BLaER1 (cell line): ENCODE measurements around the gene ACADSB.

Source experiments
- H3K27ac ChIP-seq: shearing (Covaris generic); formaldehyde crosslinking; 2 replicates; pipeline ENCODE4 v1.8.1; 2022
- H3K27me3 ChIP-seq: shearing (Covaris generic); formaldehyde crosslinking; 2 replicates; pipeline ENCODE4 v1.8.1; 2022
- H3K36me3 ChIP-seq: shearing (Covaris generic); formaldehyde crosslinking; 2 replicates; pipeline ENCODE4 v1.8.1; 2022
- H3K4me1 ChIP-seq: shearing (Covaris generic); formaldehyde crosslinking; 2 replicates; pipeline ENCODE4 v1.8.1; 2022
- H3K4me2 ChIP-seq: shearing (Covaris generic); formaldehyde crosslinking; 2 replicates; pipeline ENCODE4 v1.8.1; 2022
- H3K4me3 ChIP-seq: shearing (Covaris generic); formaldehyde crosslinking; 2 replicates; pipeline ENCODE4 v1.8.1; 2022
- H3K9ac ChIP-seq: shearing (Covaris generic); formaldehyde crosslinking; 2 replicates; pipeline ENCODE4 v1.8.1; 2022
- H3K9me3 ChIP-seq: shearing (Covaris generic); formaldehyde crosslinking; 2 replicates; pipeline ENCODE4 v1.8.1; 2022
- H4K20me1 ChIP-seq: shearing (Covaris generic); formaldehyde crosslinking; 2 replicates; pipeline ENCODE4 v1.8.1; 2022
- Cebpa-rat ChIP-seq: shearing (Covaris generic); IDR thresholded peaks from 2 replicates; pipeline ENCODE4 v1.8.1; 2022

ACADSB gene

DNA sequence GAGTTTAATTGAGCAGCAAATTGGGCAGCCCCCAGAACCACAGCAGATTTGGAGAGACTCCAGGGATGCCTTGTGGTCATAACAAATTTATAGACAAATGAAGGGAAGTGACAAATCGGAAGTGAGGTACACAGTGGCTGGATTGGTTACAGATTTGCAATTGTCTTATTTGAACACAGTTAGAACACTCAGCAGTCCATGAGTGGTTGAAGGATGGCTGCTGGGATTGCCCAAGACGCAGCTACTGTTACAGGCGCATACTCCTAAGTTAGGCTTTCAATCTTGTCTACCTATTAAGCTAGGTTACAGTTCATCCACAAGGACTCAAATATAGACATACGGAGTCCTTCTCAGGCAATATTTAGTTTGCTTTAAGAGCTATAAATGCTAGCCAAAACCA, 7.4 kb downstream of the ACADSB start:
- H3K4me1 ChIP-seq: no peaks in the 10 kb centered on the region
- peaks cover 32% of the 10 kb centered on the region for H3K36me3 ChIP-seq
- no peak overlapping the region for H3K27ac ChIP-seq
- no peak overlapping the region for H3K9ac ChIP-seq
- no peaks in the 10 kb centered on the region; the same call in 1 of the 2 replicates for H4K20me1 ChIP-seq
- no peaks in the 10 kb centered on the region for H3K27me3 ChIP-seq
- TF ChIP-seq Cebpa-rat: no peak
- H3K9me3 ChIP-seq: peaks cover 22% of the 10 kb centered on the region; the same call in 1 of the 2 replicates
- H3K4me3 ChIP-seq: no peak overlapping the region
- H3K4me2 ChIP-seq: no peak overlapping the region

- Histone ChIP-seq H3K9ac (no peak overlapping the region), H3K4me1 (no peaks in the 10 kb centered on the region), H3K27ac (no peak overlapping the region), H3K9me3 (peaks cover 13% of the 10 kb centered on the region; the same call in 1 of the 2 replicates), H4K20me1 (no peaks in the 10 kb centered on the region; the same call in 1 of the 2 replicates), H3K4me3 (no peak overlapping the region), H3K36me3 (peaks cover 18% of the 10 kb centered on the region), H3K4me2 (no peak overlapping the region), H3K27me3 (no peaks in the 10 kb centered on the region)
- no peak for TF ChIP-seq Cebpa-rat
Measured at GRCh38 chr10:123017421-123018165, 8.8 kb downstream of the ACADSB start.

DNA sequence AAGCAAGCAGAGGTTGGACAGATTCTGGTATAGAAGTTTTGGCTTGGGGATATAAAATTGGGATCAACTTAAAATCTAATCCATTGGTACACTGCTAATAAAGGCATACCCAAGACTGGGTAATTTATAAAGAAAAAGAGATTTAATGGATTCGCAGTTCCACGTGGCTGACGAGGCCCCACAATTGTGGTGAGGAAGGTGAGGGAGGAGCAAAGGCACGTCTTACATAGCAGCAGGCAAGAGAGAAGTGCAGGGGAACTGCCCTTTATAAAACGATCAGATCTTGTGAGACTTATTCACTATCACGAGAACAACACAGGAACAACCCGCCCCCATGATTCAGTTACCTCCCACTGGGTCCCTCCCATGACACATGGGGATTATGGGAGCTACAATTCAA, 9.7 kb downstream of the ACADSB start:
- Histone ChIP-seq H3K27me3 (no peaks in the 10 kb centered on the region), H3K4me1 (no peaks in the 10 kb centered on the region), H3K4me2 (no peak overlapping the region), H3K36me3 (peaks cover 9% of the 10 kb centered on the region), H4K20me1 (no peaks in the 10 kb centered on the region; the same call in 1 of the 2 replicates), H3K9me3 (peaks cover 3% of the 10 kb centered on the region; the same call in 1 of the 2 replicates), H3K4me3 (no peak overlapping the region), H3K9ac (no peak overlapping the region), H3K27ac (no peak overlapping the region)
- TF ChIP-seq Cebpa-rat: no peak

DNA sequence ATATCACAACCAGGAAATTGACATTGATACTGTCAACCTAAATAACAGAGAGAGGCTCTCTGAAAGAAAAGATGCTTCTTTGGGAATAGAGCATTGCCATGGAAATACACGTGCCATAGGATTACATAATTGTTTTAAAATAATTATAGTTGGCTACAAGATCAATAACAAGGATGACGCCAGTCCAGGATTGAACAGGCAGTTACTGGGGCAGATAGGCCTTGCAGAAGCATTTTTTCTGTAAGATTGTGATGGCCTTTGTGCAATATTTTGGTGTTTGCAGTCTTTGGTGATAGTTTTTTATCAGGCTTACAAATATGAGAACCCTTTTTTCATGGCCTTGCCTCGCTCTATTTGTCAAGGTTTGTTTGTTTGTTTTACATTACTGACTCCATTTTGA, 10.5 kb downstream of the ACADSB start:
- H3K9me3 ChIP-seq: no peaks in the 10 kb centered on the region
- no peak overlapping the region for H3K9ac ChIP-seq
- H4K20me1 ChIP-seq: no peaks in the 10 kb centered on the region; the same call in 1 of the 2 replicates
- no peak overlapping the region for H3K4me3 ChIP-seq
- no peaks in the 10 kb centered on the region for H3K27me3 ChIP-seq
- H3K27ac ChIP-seq: no peak overlapping the region
- no peaks in the 10 kb centered on the region for H3K4me1 ChIP-seq
- peaks cover 3% of the 10 kb centered on the region; the same call in 1 of the 2 replicates for H3K36me3 ChIP-seq
- TF ChIP-seq Cebpa-rat: no peak
- H3K4me2 ChIP-seq: no peak overlapping the region

DNA sequence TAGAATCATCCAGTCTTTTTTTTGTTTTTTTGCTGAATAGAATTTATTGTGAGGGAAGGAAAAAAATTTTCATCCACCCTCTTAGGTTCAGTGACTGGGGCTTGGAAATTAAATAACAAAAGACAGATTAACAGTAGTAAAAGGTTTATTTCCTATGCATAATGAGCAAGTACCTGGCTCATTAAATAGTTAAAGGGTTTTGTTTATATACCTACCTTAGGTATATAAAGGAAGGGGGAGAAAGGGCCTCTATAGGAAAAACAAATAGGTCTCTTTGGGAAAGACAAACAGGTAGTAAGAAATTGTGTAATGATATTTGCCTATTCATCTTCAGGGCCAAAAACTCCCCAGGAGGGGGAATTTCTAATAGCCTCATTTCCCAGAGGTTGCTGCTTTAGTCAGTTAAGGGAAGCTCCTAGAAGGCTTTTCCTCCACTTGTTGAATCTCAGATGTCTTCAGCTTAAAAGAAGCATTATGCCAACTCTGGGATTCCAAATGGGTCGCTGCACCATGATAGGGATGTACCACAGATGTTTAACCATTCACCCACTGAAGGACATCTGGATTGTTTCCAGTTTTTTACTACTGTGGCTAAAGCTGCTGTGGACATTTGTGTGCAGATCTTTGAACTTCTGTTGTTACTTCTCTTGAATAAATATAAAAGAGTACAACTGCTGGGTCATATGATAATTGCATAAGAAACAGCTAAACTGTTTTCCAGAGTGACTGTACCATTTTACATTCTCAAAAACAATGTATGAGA, 11.3 kb downstream of the ACADSB start:
- no peak overlapping the region for H3K27ac ChIP-seq
- H3K9me3 ChIP-seq: no peaks in the 10 kb centered on the region
- TF ChIP-seq Cebpa-rat: no peak

DNA sequence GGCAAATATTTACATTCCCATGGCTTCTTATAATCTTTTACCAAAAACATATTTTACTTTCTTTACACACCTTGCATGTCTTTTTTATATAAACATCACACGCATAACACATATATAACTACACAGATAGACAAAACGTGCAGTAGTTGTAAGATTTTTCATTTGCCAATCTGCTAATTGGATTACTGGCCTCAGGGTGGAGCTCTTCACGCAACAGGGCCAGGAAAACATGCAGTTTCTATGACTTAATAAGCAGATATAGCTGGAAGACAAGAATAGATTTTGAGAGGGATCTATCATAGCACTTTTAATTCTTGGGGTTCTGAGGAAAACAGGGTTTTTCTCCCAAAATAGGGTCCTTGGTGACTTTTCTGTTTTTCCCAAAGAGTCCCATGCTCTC, 12.7 kb downstream of the ACADSB start:
- Histone ChIP-seq H3K4me3 (no peak overlapping the region), H3K4me1 (peaks cover 7% of the 10 kb centered on the region; the same call in 1 of the 2 replicates), H3K27me3 (no peaks in the 10 kb centered on the region), H3K9me3 (no peaks in the 10 kb centered on the region), H3K36me3 (no peaks in the 10 kb centered on the region), H4K20me1 (no peaks in the 10 kb centered on the region), H3K27ac (no peak overlapping the region), H3K9ac (no peak overlapping the region), H3K4me2 (no peak overlapping the region)
- TF ChIP-seq Cebpa-rat: no peak

More for the DNA sequence above, 11.3 kb downstream of the ACADSB start:
- Histone ChIP-seq H3K36me3 (peaks cover under 1% of the 10 kb centered on the region; the same call in 1 of the 2 replicates), H4K20me1 (no peaks in the 10 kb centered on the region; the same call in 1 of the 2 replicates), H3K27me3 (no peaks in the 10 kb centered on the region), H3K4me3 (no peak overlapping the region), H3K4me1 (peaks cover 7% of the 10 kb centered on the region; the same call in 1 of the 2 replicates), H3K4me2 (no peak overlapping the region), H3K9ac (no peak overlapping the region)

DNA sequence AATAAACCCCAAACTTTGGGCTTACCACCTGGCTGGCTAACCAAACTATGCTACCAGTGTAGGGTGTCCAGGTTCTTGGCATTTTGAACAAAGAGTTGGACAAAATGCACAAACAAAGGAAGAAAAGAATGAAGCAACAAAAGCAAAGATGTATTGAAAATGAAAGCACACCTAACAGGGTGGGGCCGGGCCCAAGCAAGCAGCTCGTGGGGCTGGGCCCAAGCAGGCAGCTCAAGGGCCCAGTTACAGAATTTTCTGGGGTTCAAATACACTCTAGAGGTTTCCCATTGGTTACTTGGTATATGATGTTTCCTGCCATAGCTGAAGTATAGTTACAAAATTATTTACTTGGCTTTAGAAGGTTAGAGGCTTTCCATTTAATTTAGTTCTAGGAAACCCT, 15.7 kb downstream of the ACADSB start:
- H3K27ac ChIP-seq: no peak overlapping the region
- no peak overlapping the region for H3K4me2 ChIP-seq
- H3K36me3 ChIP-seq: 0 out of 2 replicates have a peak, but pooled peaks cover 5% of the 10 kb centered on the region
- H3K9me3 ChIP-seq: no peaks in the 10 kb centered on the region
- no peak overlapping the region for H3K4me3 ChIP-seq
- peaks cover 7% of the 10 kb centered on the region; the same call in 1 of the 2 replicates for H3K4me1 ChIP-seq
- no peak for TF ChIP-seq Cebpa-rat
- no peaks in the 10 kb centered on the region for H3K27me3 ChIP-seq
- H3K9ac ChIP-seq: no peak overlapping the region
- no peaks in the 10 kb centered on the region for H4K20me1 ChIP-seq

- Histone ChIP-seq H3K9ac (no peak overlapping the region), H3K9me3 (no peaks in the 10 kb centered on the region), H3K36me3 (0 out of 2 replicates have a peak, but pooled peaks cover 5% of the 10 kb centered on the region), H4K20me1 (no peaks in the 10 kb centered on the region; the same call in 1 of the 2 replicates), H3K4me1 (peaks cover 7% of the 10 kb centered on the region; the same call in 1 of the 2 replicates), H3K4me3 (no peak overlapping the region), H3K4me2 (no peak overlapping the region), H3K27ac (no peak overlapping the region), H3K27me3 (no peaks in the 10 kb centered on the region)
- TF ChIP-seq Cebpa-rat: no peak
Measured at GRCh38 chr10:123026302-123026701, 17.5 kb downstream of the ACADSB start.

- H3K4me2 ChIP-seq: no peak overlapping the region
- TF ChIP-seq Cebpa-rat: no peak
Measured at GRCh38 chr10:123027861-123028260, 19.1 kb downstream of the ACADSB start.

More at GRCh38 chr10:123027861-123028260, 19.1 kb downstream of the ACADSB start:
- Histone ChIP-seq H3K4me1 (peaks cover 7% of the 10 kb centered on the region; the same call in 1 of the 2 replicates), H3K4me3 (no peak overlapping the region), H4K20me1 (no peaks in the 10 kb centered on the region; the same call in 1 of the 2 replicates), H3K27ac (no peak overlapping the region), H3K9me3 (no peaks in the 10 kb centered on the region), H3K27me3 (no peaks in the 10 kb centered on the region), H3K36me3 (peaks cover 5% of the 10 kb centered on the region; the same call in 1 of the 2 replicates), H3K9ac (no peak overlapping the region)
